ENCODE measurements around the gene ZSCAN25.

DNA sequence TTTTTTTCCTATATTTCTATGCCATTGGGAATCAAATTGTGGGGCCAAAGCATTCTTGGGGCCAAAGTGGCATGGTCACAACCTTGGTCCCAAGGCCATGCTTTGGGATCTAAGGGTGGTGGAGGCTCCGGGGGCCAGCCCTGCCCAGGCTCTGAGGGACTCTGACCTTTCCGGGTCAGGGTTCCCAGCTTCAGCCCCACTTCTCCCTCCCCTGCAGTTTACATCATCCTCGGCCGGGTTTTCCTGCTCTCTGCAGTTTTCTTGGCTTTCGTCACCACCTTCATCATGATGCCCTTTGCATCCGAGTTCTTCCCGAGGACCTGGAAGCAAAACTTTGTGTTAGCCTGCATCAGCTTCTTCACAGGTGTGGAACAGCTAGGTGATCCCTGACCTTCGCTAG is 10.2 kb upstream of the ZSCAN25 start:
- no peak for TF ChIP-seq EZH2 (IDR thresholded peaks at IDR 0.05)
- TF ChIP-seq CTCF (IDR thresholded peaks at IDR 0.05): no peak
